Ishikawa (cell line): Measurements from ENCODE around the gene ANKRD52.

Experiments
- CEBPB ChIP-seq: IDR thresholded peaks from 2 replicates; pipeline ENCODE4 v1.6.1; 2012
- CREB1 ChIP-seq: IDR thresholded peaks from 2 replicates; pipeline ENCODE4 v1.6.1; 2012; ENCODE audit warnings: low read depth
- EGR1 ChIP-seq: IDR thresholded peaks from 2 replicates; pipeline ENCODE4 v1.6.1; 2012
- EP300 ChIP-seq: IDR thresholded peaks from 2 replicates; pipeline ENCODE4 v1.6.1; 2012; ENCODE audit warnings: borderline replicate concordance
- FOXM1 ChIP-seq: IDR thresholded peaks from 2 replicates; pipeline ENCODE4 v1.6.1; 2012; ENCODE audit warnings: low read depth, borderline replicate concordance
- NFIC ChIP-seq: IDR thresholded peaks from 2 replicates; pipeline ENCODE4 v1.6.1; 2012
- RAD21 ChIP-seq: IDR thresholded peaks from 2 replicates; pipeline ENCODE4 v1.6.1; 2012; ENCODE audit warnings: low read depth
- TAF1 ChIP-seq: IDR thresholded peaks from 2 replicates; pipeline ENCODE4 v1.6.1; 2012; ENCODE audit warnings: low read depth, mild to moderate bottlenecking
- TCF12 ChIP-seq: IDR thresholded peaks from 2 replicates; pipeline ENCODE4 v1.6.1; 2012; ENCODE audit warnings: low read depth
- TEAD4 ChIP-seq: IDR thresholded peaks from 2 replicates; pipeline ENCODE4 v1.6.1; 2012
- YY1 ChIP-seq: IDR thresholded peaks from 2 replicates; pipeline ENCODE4 v1.6.1; 2012; ENCODE audit warnings: low read depth
- ZBTB7A ChIP-seq: IDR thresholded peaks from 2 replicates; pipeline ENCODE4 v1.6.1; 2012; ENCODE audit warnings: low read depth
- TF ChIP-seq, protein P1 (sequence below): IDR thresholded peaks from 2 replicates; pipeline ENCODE4 v1.6.1; 2012; ENCODE audit warnings: low read depth, mild to moderate bottlenecking
- TF ChIP-seq, protein P2 (sequence below): IDR thresholded peaks from 2 replicates; pipeline ENCODE4 v1.6.1; 2012
- TF ChIP-seq, protein P3 (sequence below): IDR thresholded peaks from 2 replicates; pipeline ENCODE4 v1.6.1; 2012

The ANKRD52 gene

DNA sequence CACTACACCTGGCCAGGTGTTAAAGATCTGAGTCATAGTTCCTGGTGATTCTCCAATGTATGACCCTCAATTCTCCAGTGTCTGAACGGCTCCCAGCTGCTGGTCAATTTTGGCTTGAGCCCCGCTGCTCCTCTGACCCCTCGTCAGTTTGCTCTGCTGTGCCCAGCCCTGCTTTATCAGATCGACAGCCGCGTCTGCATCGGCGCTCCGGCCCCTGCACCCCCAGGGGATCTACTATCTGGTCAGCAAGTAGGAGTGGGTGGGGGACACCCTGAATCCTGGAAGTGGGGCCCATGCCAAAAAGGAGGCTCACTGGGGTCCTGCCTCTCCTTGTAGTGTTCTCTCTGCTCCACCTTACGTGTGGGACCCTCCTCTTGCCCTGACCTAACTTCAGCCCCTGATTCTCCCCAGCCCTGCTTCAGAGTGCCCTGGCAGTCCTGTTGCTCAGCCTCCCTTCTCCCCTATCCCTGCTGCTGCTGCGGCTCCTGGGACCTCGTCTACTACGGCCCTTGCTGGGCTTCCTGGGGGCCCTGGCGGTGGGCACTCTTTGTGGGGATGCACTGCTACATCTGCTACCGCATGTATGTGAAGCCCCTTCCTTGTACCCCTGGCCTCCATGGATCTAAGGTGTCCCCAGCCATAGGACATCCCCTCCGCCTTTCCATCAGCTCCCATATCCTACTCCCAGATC is 23.3 kb downstream of the ANKRD52 start:
- no peak for TF ChIP-seq EP300
- no peak for TF ChIP-seq FOXM1
- no peak for TF ChIP-seq CEBPB
- TF ChIP-seq TAF1: no peak
- TF ChIP-seq YY1: no peak
- TF ChIP-seq TEAD4: no peak
- TF ChIP-seq, protein P1, sequence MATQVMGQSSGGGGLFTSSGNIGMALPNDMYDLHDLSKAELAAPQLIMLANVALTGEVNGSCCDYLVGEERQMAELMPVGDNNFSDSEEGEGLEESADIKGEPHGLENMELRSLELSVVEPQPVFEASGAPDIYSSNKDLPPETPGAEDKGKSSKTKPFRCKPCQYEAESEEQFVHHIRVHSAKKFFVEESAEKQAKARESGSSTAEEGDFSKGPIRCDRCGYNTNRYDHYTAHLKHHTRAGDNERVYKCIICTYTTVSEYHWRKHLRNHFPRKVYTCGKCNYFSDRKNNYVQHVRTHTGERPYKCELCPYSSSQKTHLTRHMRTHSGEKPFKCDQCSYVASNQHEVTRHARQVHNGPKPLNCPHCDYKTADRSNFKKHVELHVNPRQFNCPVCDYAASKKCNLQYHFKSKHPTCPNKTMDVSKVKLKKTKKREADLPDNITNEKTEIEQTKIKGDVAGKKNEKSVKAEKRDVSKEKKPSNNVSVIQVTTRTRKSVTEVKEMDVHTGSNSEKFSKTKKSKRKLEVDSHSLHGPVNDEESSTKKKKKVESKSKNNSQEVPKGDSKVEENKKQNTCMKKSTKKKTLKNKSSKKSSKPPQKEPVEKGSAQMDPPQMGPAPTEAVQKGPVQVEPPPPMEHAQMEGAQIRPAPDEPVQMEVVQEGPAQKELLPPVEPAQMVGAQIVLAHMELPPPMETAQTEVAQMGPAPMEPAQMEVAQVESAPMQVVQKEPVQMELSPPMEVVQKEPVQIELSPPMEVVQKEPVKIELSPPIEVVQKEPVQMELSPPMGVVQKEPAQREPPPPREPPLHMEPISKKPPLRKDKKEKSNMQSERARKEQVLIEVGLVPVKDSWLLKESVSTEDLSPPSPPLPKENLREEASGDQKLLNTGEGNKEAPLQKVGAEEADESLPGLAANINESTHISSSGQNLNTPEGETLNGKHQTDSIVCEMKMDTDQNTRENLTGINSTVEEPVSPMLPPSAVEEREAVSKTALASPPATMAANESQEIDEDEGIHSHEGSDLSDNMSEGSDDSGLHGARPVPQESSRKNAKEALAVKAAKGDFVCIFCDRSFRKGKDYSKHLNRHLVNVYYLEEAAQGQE: no peak
- TF ChIP-seq, protein P2, sequence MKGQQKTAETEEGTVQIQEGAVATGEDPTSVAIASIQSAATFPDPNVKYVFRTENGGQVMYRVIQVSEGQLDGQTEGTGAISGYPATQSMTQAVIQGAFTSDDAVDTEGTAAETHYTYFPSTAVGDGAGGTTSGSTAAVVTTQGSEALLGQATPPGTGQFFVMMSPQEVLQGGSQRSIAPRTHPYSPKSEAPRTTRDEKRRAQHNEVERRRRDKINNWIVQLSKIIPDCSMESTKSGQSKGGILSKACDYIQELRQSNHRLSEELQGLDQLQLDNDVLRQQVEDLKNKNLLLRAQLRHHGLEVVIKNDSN: no peak
- no peak for TF ChIP-seq RAD21
- no peak for TF ChIP-seq CREB1
- no peak for TF ChIP-seq NFIC
- no peak for TF ChIP-seq EGR1
- TF ChIP-seq TCF12: no peak
- TF ChIP-seq, protein P3, sequence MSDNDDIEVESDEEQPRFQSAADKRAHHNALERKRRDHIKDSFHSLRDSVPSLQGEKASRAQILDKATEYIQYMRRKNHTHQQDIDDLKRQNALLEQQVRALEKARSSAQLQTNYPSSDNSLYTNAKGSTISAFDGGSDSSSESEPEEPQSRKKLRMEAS: no peak
- TF ChIP-seq ZBTB7A: no peak

DNA sequence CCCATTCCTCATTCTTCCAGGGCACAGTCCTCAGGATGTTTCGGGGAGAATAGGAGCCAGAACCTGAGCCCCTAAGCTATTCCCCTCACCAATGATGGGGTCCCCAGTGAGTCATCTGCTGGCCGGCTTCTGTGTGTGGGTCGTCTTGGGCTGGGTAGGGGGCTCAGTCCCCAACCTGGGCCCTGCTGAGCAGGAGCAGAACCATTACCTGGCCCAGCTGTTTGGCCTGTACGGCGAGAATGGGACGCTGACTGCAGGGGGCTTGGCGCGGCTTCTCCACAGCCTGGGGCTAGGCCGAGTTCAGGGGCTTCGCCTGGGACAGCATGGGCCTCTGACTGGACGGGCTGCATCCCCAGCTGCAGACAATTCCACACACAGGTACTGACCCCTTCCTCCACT is 27.0 kb downstream of the ANKRD52 start:
- TF ChIP-seq TCF12: no peak
- no peak for TF ChIP-seq TEAD4
- no peak for TF ChIP-seq FOXM1
- TF ChIP-seq, protein P3: no peak
- TF ChIP-seq YY1: no peak
- TF ChIP-seq, protein P1: no peak
- no peak for TF ChIP-seq EGR1
- TF ChIP-seq ZBTB7A: no peak
- TF ChIP-seq, protein P2: no peak
- TF ChIP-seq TAF1: no peak
- no peak for TF ChIP-seq EP300
- TF ChIP-seq CREB1: no peak
- TF ChIP-seq CEBPB: no peak
- no peak for TF ChIP-seq NFIC
- TF ChIP-seq RAD21: no peak

DNA sequence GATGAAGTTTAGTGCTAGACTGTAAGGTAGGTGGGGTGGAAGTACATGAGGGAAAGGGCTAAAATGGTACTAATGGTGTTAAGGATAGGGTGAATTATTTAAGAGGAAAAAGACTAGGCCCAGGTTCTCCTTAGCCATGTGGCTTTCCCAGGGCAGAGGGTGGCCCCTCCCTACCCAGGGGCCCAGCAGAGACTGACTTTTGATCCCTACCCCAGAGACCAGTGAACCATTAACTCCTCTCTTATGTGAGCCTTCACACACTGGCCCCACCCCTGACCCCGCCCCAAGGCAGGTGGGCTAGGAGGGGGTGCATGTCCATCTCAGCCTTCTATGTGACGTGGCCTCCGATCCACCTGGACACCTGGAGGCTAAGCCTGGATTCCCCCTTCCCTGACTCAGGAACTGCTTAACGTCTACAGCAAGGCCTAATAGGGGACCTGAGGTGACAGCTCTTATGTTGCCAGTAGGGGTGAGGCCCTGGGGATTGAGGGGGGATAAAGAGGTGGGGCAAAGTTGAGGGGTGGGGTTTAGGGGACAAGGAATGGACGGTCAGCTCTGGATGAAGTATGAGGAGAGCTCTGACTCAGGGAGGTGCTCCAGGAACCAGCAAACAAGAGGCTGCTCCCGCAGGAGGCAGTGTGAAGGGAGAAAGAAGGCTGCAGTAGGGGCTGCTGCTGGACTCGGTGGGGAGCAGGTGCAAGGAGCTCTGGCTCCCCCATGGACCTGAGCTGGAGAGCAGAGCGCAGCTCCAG is 27.6 kb downstream of the ANKRD52 start:
- TF ChIP-seq TAF1 (no peak), FOXM1 (no peak), CREB1 (no peak), EP300 (no peak), EGR1 (no peak), RAD21 (no peak), YY1 (no peak), CEBPB (no peak), NFIC (no peak), TCF12 (no peak), TEAD4 (no peak), ZBTB7A (no peak)
- TF ChIP-seq, protein P2: no peak
- TF ChIP-seq, protein P1: no peak
- TF ChIP-seq, protein P3: no peak
